Measurements from ENCODE around the gene FAM72C.
"Not testable (repeated sequence)": the region's sequence is repeated elsewhere in the genome, so short reads cannot be mapped to it uniquely, and the experiment has no call there.

- not testable (repeated sequence) for TF ChIP-seq CTCF (IDR thresholded peaks at IDR 0.05); POLR2A (IDR thresholded peaks at IDR 0.05; ENCODE audit: low read depth); EP300 (IDR thresholded peaks at IDR 0.05)
Measured at GRCh38 chr1:144015180-144015966, 43.6 kb upstream of the FAM72C start.

All from esophagus muscularis mucosa (tissue), 4 donors.